HG03103 (cell line): ENCODE data around the gene PRM3.
"Not testable (repeated sequence)": the region's sequence is repeated elsewhere in the genome, so short reads cannot be mapped to it uniquely, and the experiment has no call there.

Experiments used
- ATAC-seq: cut with Tn5 transposase; IDR thresholded peaks from one replicate; pipeline ENCODE4 v1.9.1; 2021; ENCODE audit warnings: low read depth; ENCODE audit not compliant: unreplicated experiment

The PRM3 gene

DNA sequence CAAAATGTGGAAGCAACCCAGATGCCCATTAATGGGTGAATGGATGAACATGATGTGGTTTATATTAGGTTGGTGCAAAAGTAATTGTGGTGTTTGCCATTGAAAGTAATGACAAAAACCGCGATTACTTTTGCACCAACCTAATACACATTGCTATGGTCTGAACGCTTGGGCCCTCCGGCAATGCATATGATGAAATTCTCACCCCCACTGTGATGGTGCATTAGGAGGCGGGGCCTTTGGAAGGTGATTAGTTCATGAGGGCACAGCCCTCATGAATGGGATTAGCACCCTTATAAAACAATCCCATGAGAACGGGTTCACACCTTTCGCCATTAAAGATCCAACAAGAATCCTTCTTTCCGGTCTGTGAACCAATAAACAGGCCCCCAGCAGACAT is 33.0 kb upstream of the PRM3 start:
- no peak for ATAC-seq

DNA sequence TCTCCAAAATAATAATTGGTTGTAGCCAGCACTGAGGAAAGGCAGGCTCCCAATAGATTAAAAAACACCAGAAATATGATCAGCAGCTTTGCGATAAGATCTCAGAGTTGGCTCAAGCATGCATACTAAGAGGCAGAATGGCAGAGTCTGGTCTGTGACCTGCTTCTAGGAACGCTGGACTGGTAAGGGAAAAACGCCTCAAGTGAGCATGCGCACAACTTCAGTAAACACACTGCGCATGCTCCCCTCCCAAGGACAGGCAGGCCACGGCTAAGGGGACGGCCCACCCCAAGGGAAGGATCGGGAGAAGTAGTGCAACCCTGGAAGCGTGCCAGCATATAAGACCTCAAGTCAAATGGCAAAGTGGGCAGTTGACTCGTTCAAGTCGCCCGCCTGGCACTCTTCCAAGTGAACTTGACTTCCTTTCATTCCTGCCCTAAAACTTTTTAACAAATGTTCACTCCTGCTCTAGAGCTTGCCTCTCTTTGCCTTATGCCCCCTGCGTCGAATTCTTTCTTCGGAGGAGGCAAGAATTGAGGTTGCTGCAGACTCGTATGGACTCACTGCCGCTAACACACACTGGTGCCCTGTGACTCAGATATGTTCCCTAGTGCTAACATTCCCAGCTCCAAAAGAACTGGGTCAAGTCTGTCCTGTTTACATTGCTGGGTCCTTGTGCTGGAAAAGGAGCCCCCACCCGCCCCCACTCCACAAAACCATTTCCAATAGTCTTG is 30.1 kb upstream of the PRM3 start:
- no peak for ATAC-seq

DNA sequence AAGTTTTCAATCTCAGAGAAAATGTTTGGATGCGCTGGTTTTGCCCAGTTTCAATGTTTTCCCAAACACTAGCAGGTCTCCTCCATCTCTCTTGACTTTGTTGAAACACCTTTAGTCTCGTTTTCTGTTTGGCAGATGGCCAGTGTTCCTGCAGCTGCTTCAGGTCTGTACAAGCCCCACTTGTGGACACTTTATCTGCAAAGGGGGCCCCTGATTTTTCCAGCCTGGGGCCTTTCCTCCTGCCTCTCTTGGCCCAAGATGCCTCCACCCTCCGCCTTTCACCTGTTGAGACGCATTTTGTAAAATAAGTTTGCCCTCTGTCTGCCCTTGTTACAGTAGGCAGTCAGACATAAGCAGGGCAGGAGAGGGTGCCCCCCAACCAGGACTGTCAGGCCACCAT is 29.5 kb upstream of the PRM3 start:
- no peak for ATAC-seq

DNA sequence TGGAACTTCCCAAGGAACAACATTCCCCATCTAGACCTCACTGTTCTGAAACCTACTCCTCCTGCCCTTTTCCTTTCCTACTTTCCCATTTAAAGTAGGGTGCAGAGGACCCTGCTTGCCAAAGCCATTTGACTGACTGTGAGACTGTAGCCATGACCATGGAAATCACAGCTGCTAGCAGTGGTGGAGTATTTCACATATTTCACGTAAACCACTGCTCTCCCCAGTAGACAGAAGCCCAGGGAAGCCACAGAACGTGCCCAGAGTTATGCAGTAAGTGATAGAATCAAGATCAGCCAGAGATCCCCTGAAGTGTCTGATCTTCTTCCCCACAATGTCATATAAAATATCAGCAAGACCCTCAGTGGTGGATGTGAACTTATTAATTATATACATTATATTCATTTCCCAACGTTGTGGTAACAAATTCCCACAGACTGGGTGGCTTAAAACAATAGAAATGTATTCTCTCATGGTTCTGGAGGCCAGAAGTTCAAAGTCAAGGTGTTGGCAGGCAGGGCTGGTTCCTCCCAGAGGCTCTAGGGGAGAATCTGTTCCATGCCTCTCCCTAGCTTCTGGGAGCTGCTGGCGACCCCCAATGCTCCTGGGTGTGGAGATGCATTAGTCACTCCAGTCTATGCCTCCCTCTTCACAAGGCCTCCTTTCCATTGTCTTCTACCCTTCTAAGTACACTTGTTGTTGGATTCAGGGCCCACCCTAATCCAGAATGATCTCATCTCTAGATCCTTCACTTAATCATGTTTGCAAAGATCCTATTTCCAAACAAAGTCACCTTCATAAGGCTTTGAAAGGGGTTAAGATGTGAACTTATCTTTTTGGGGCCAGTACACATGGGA is 28.4 kb upstream of the PRM3 start:
- ATAC-seq = no peak

DNA sequence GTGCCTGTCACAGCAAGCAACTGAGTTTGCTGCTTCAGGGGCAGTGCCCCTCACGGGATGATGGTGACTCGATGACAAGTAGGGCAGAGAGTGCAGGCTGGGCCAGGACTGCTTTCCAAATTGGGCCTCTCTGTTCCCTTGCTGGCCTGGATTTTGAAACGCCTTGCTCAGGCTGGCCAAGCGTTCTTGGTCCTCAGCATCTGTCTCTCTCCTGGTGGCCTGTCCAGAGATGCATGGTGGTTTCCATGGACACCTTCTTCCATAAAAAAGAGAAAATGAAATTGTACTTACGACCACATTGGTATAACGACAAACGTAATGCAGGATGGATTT is 27.1 kb upstream of the PRM3 start:
- ATAC-seq = no peak

DNA sequence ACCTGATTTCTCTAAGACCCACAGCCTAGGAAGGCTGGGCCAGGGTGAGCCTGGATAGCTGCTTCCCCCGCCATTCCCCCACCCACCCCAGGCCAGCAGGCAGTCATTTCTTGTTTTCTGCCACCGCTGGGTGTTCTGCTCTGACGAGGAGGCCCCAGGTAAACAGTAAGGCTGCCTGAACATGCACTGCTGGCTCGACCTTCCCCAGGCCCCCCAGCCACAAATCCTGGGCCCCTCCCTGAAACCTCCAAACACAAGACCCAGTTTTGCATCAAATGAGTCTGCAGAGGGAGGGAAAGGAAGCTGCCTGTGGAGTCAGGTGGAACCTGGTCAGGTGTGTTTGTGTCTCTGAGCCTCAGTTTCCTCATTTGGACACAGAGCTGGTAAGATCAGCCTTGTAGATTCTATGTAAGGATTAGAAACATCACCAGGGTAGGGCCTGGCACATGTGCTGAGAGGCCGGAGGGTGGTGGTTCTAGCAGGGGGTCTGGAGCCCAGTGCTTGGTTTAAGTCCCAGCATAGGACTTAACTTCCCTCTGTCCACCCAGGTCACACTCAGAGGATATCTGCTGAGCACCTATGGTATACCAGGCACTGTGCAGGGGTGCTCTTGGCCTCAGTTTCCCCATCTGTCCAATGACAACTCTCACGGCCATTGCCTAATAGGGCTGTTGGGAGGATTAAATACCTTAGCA is 26.6 kb upstream of the PRM3 start:
- ATAC-seq = no peak

DNA sequence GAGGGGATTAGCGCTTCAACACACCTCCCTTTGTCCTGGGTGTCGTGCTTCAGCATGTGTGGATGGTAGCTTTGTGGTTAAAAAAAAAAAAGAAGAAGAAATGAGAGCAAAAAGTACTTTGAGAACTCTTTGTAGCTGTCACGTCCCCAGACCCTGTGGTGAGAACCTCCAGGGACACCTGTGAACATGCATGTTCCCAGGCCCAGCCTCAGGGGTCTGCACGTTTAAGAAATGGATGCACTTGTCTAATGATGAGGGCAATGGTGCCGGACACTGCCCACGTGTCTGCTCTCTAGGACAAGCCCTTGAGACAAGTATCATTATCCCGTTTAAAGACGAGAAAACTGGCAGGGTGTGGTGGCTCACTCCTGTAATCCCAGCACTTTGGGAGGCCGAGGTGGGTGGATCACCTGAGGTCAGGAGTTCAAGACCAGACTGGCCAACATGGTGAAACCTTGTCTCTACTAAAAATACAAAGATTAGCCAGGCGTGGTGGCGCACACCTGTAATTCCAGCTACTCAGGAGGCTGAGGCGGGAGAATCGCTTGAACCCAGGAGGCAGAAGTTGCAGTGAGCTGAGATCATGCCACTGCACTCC is 25.6 kb upstream of the PRM3 start:
- not testable (repeated sequence) for ATAC-seq

DNA sequence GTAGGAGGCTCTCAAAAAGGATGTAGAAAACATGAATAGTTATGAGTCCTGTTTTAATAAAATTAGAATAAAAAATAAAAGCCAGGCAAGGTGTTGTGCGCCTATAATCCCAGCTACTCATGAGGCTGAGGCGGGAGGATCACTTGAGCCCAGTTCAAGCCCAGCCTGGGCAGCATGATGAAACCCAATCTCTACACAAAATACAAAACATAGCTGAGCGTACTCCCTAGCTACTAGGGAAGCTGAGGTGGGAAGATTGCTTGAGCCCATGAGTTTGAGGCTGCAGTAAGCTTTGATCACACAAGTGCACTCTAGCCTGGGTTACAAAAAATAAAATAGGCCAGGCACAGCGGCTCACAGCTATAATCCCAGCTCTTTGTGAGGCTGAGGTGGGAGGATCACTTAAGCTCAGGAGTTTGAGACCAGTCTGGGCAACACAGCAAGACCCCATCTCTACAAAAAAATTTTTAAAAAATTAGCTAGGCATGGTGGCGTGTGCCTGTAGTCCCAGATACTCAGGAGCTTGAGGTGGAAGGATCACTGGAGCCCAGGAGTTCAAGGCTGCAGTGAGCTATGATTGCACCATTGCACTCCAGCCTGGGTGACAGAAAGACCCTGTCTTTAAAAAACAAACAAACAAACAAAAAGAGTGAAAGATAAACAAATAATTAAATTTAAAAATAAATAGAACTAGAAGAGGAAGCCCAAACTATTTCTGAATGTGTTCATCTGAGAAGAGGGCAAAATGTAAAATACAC is 24.9 kb upstream of the PRM3 start:
- no peak for ATAC-seq

DNA sequence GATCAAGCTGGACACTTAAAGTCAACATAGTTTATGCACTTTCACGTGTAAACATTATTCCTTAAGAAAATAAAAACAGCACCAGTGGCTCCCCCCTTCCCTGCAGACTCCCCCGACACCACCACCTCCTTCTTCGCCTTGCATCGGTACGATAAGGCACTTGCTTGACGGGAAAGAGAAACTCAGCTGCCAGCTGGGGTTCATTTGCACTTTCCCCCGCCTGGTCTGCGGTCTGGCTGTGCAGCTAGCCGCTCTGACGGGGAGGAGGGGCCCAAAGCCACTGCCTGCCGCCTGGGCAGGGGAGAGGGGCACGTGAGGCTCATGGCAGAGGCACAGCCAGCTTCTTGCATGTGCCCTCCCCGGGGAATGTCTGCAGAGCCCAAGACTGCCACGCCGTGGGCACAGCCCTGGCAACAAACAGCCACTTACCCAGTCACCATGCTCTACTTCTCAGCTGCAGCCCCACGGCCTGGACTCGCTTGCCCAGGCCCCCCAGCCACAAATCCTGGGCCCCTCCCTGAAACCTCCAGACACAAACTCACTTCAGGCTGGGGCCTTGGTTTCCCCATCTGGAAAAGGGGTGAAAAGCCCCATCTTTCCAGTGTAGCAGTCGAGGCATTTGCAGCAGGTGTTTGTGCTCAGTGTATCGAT is 24.2 kb upstream of the PRM3 start:
- peak; percentile 44 for ATAC-seq

DNA sequence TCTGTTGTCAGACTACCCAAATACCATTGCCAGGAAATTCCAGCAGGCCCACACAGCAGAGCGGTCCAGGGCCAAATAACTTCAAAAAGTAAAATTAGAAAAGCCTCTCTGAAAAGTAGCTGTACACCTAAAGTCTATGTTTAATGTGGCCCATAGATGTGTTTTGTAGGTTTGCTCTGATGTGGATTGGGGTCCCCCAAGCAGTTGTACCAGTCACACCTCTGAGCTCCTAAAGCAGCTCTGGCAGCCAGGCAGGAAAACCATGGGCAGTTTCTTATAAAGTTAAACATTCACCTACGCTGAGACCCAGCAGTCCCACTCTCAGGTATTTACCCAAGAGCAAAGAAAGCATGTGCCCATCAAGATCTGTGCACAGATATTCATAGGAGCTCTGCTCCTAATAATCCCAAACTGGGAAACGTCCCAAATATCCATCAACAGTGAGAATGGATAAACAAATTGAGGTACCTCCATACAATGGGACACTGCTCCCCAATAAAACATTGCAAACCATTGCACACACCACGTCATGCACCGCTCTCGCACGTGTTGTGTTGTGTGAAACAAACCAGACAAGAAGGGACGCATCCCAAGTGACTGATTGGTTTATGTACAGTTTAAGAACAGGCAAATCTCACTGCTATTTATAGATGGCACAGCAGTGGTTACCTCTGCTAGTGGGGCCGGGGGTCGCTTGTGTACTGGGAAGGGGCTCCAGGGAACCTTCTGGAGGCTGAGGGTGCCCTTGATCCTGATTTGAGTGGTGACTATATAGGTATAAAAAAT is 23.5 kb upstream of the PRM3 start:
- ATAC-seq = no peak

DNA sequence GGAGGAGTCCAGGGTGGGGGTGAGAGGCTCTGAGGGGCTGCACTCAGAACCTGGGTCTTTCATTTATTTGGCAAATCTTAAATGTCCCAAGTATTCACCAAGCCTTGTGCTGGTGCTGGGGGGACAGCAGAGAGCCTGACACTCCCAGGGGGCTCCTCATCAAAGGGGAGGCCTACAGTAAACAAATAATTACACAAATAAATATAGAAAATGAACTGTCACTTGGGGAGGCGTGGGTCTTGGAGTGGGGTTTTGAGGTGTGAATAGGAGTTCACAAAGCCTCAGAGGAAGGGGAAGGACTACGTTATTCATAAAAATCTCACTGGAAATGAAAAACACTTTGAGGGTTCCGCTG is 22.9 kb upstream of the PRM3 start:
- ATAC-seq = no peak

DNA sequence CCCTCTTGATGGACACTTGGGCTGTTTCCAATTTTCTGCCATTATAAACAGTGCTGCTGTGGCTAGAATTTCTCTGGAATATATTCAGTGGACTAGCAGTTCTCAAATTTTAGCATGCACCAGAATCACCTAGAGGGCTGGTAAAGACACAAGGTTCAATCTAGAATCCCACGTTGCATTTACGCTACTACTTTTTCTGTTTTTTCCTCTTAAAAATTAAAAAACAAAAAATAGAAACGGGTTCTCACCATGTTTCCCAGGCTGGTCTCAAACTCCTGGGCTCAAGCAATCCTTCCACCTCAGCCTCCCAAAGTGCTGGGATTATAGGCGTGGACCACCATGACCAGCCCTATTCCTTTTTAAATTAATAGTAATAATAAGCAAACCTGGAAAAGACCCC is 22.2 kb upstream of the PRM3 start:
- ATAC-seq = no peak

DNA sequence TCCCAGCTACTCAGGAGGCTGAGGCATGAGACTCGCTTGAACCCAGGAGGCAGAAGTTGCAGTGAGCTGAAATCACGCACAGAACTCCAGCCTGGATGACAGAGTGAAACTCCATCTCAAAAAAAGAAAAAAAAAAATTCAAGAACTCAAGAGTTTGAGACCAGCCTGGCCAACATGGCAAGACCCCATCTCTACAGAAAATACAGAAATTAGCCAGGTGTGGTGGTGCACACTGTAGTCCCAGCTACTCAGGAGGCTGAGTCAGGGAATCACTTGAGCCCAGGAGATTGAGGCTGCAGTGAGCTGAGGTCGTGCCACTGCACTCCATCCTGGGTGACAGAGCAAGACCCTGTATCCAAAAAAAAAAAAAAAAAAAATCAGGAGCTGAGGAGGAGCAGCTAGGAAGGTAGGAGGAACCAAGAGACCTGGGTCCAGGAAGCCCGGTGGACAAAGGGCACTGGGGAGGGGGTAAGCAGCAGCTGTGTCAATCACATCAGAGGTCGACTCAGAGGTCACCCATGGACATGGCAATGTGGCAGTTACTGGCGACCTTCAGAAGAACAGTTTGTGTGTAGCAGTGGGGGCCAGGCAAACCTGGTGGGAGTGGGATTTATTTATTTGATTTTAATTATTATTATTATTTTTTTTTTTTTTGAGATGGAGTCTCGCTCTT is 18.8 kb upstream of the PRM3 start:
- no peak for ATAC-seq

DNA sequence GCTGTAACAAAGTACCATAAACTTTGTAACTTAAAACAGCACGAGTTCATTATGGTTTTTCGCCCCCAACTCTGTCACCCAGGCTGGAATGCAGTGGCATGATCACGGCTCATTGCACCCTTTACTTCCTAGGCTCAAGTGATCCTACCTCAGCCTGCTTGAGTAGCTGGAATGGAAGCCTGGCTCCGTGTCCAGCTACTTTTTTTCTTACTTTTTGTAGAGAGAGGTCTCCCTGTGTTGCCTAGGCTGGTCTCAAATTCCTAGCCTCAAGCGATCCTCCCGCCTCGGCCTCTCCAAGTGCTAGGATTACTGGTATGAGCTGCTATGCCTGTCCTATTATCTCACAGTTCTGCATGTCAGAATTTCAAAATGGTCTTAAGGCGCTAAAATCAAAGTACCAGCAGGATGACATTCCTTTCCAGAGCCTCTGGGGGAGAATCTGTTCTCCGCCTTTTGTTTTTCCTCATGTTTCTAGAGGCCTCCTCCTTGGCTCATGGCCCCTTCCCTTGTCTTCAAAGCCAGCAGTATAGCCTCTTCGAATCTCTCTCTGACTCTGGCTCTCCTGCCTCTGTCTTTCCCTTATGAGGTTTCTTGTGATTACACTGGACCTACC is 17.8 kb upstream of the PRM3 start:
- no peak for ATAC-seq

DNA sequence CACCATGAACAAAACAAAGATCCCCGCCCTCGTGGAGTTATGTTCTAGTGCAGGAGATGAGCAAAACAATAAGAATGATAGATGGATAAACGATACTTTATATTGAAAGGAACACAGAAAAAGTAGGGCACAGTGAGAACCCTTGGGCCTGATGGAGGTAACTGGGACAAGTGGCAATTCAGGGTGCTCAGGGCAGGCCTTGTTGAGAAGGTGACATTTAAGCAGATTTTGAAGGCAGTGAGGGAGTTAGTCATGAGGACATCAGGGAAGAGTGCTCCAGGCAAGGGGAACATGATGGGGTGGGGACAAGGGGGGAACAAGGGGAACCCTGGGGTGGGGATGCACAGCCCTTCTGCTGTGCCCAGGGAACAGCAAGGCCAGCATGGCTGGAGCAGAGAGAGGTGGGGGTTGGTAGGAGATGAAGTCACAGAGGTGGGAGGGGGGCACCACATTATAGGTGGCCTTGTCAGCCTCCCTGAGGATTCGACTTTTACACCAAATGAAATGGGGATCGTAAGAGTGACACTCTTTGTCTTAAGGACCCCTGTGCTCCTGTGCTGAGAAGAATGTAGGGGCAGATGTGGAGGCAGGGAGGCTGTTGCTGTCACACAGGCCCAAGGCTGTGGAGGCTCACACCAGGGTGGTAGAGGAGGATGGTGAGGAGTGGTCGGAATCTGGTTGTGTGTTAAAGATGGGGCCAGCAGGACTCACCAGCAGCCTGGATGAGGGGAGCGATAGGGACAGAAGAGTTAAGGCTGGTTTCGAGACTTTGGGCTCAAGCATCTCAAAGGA is 16.9 kb upstream of the PRM3 start:
- ATAC-seq = no peak

DNA sequence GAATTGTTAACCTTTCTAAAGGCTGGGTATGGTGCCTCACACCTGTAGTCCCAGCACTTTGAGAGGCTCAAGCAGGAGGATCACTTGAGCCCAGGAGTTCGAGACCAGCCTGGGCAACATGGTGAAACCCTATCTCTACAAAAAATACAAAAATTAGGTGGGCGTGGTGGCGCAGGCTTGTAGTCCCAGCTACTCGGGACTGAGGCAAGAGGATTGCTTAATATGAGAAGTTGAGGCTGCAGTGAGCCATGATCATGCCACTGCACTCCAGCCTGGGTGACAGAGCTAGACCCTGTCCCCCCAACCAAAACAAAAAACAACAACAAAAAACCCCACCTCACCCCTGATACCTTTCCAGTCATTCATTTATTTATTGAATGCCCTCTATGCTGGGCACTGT is 16.3 kb upstream of the PRM3 start:
- ATAC-seq = not testable (repeated sequence)

DNA sequence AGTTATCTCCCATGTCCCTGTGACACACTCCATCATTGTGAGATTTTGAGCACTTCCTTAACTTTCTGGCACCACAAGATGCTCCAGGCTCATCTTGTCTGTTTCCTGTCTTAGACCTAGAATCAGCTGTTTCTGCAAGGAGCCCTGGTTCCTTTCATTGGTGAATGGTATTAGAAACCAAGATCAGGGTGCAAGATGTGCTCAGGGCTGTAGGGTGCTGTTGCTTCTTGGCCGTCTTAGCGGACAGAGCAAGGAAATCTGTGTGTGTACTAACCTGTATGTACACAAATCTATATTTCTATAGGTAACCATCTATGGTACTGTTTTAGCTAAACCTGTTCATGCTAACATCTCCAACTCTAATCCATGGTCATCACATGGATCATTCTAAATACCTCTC is 15.8 kb upstream of the PRM3 start:
- ATAC-seq = no peak

DNA sequence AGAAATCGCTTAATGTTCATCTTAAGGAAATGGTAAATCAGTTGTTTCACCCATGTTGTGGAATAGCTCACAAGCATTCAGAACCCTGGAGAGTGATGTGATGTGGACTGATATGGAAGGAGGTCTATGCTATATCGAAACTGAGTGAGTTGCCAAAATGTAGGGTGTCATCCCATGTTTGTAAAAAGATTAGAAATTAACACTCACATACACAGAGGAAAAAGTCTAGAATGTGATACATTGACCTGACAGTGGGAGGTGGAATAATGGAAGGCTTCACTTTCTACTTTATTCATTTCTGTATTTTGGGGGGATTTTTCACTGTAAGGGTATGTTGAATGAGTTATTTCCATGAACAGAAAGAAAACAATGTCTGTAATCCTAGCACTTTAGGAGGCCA is 12.4 kb upstream of the PRM3 start:
- ATAC-seq = no peak
